ENCODE results near the gene SMAD3. TPM values are rescaled to one million over a fixed set of nuclear protein-coding genes. Genes with fewer than 3 reads are reported as not detected.
A peak's percentile ranks its signal among the peaks of the same experiment; 100 is the strongest.

SMAD3 gene
- total RNA-seq, 1 donor from 2014 or later = 5.4 TPM

GRCh38 chr15:67225336-67225735 is 159.9 kb downstream of the SMAD3 start:
- no peak for DNase-seq (ENCODE audit: low read depth in 2 of 2)

DNA sequence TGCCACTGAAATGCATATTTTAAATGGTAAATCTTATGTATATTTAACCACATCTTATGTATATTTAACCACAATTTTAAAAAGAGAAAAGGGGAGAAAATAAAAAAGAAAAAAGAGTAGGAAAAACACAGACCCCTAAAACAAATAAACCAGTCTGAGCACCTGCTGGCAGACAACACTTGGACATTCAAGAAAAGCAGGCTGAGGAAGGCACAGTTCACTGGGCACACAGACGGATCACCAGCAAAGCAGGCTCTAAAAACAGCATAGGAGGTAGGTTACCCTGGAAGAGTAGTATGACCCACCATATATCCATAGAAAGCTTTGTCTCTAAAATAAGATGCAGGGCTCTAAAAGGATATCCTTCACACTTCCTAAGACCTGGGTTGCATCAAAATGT is 162.0 kb downstream of the SMAD3 start:
- DNase-seq (ENCODE audit: low read depth in 2 of 2) = no peak

DNA sequence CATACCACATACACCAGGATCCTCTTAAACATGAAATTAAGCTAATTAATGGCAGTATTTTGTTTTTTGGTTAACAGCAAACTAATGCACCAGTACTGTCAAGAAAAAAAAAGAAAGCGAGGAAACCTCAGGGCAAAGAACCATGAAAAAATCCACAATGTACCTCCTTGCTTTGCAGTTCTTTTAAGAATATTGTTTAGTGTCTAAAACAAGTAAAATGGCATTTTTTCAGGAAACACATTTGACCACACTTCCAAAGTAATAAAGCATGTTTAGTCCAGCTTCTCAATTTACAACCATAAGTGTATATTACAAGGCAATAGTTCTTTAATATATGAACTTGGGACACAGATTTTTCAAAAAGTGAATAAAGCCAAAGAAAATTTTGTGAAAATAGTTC is 162.4 kb downstream of the SMAD3 start:
- DNase-seq (ENCODE audit: low read depth in 2 of 2) = no peak

DNA sequence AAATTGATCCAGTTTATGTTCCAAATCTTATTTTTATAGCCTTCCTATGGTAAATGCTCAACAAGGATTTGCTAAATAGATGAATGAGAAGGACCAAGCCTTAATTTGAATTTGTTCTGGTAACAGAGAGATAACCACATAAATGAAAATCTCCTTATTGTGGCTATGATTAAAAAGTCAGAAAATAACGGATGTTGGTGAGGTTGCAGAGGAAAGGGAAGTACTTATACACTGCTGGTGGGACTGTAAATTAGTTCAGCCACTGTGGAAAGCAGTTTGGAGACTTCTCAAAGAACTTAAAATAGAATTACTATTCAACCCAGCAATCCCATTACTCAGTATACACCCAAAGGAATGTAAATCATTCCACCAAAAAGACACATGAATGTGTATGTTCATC is 162.9 kb downstream of the SMAD3 start:
- DNase-seq (ENCODE audit: low read depth in 2 of 2) = no peak

GRCh38 chr15:67230504-67230903 is 165.1 kb downstream of the SMAD3 start:
- DNase-seq (ENCODE audit: low read depth in 2 of 2) = no peak

GRCh38 chr15:67232591-67232990 is 167.2 kb downstream of the SMAD3 start:
- DNase-seq (ENCODE audit: low read depth in 2 of 2) = no peak

- DNase-seq (ENCODE audit: low read depth in 2 of 2) = peak; percentile 4 to 31
Observed at GRCh38 chr15:67240235-67241131, 175.1 kb downstream of the SMAD3 start.

GRCh38 chr15:67241132-67241855 is 175.9 kb downstream of the SMAD3 start:
- DNase-seq (ENCODE audit: low read depth in 2 of 2) = no peak

DNA sequence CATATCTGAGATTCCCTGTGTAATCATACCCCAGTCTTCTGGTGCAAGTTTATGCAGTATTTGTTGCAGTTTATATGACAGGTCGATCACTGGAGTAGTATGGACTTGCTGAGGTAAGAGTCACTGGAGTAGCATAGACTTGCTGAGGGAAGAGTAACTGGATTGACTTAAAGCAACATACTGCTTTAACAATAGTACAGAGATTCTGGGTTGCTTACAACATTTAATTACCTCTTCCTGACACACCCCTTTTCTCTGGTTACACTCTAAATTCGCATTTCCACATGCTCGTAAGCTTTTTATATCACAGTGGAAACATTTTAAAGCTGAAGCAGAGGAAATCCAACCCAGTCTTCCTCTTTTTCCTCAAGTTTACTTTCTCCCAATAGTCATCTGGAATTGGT is 177.3 kb downstream of the SMAD3 start:
- peak in 1 of 2 donors; percentile 38 for DNase-seq (ENCODE audit: low read depth in 2 of 2)

Other genes with a start within 250 kb of the SMAD3 start
- 27.2 and 31.7 TPM in 2 replicates for gene AAGAB, start 189.1 kb downstream of the SMAD3 start, total RNA-seq
- 0.40 and 0.87 TPM in 2 replicates for gene IQCH, start 189.2 kb downstream of the SMAD3 start, total RNA-seq

All from lung microvascular endothelial cell (primary cell).